Vagina (tissue), 2 donors: ENCODE measurements around the gene GRIFIN.

Experiments
- CTCF ChIP-seq, 3 experiments: fragments of 450-650 bp in 2 of 3; fragments of 200-600 bp in 1 of 3; sonication (generic) in 1 of 3; IDR thresholded peaks; one replicate each; pipeline ENCODE4 v1.5.1; 2017 to 2019; ENCODE audit warnings: antibody characterized with exemption in 3 of 3, mild to moderate bottlenecking in 2 of 3, moderate library complexity in 2 of 3
- POLR2A ChIP-seq, 2 donors: fragments of 450-650 bp; IDR thresholded peaks; one replicate each; pipeline ENCODE4 v1.6.1; 2017; ENCODE audit warnings: antibody characterized with exemption in 2 of 2, mild to moderate bottlenecking in 2 of 2, moderate library complexity in 2 of 2
- POLR2AphosphoS5 ChIP-seq, 2 donors: sonication (generic); formaldehyde crosslinking; IDR thresholded peaks; one replicate each; pipeline ENCODE4 v1.9.0; 2017; ENCODE audit warnings: antibody characterized with exemption in 2 of 2, mild to moderate bottlenecking in 2 of 2, low read depth in 1 of 2; ENCODE audit not compliant: insufficient read depth in 1 of 2

GRCh38 chr7:2521341-2521745 lies 45.1 kb upstream of the GRIFIN start:
- TF ChIP-seq CTCF (IDR thresholded peaks at IDR 0.05), result no peak
- TF ChIP-seq POLR2AphosphoS5 (IDR thresholded peaks at IDR 0.05; ENCODE audit: insufficient read depth in 1 of 2, low read depth in 1 of 2), result no peak
- TF ChIP-seq POLR2A (IDR thresholded peaks at IDR 0.05), result no peak
